HepG2 (cell line): ENCODE measurements around the gene TK1. TPM values are rescaled to one million over a fixed set of nuclear protein-coding genes. Genes with fewer than 3 reads are reported as not detected.

ENCODE experiments used
- ATAC-seq: fragments of 200-7000 bp; cut with Tn5 transposase; 3 replicates; pipeline ENCODE4 v1.9.1; 2020; ENCODE audit warnings: mild to moderate bottlenecking, moderate library complexity
- BruUV-seq: library from RNA; stranded (reverse); fragments of 400-500 nt; replicated peaks from 2 replicates; lab custom pipeline; 2021; lab: Mats Ljungman, UMichigan
- CTCF ChIA-PET: fragments of 300-600 bp; formaldehyde crosslinking; extraction: SDS; loops from one replicate; lab custom pipeline; 2021; ENCODE audit warnings: low total read pairs, inconsistent platforms, low intra/inter-chr PET ratio; lab: Yijun Ruan, JAX
- POLR2A ChIA-PET: fragments of 350-600 bp; sonication (Branson Sonifier 250); formaldehyde crosslinking; loops from one replicate; lab custom pipeline; 2020; ENCODE audit warnings: antibody characterized with exemption, inconsistent platforms; lab: Yijun Ruan, JAX
- DNase-seq: peaks from one replicate; pipeline ENCODE4 v3.0.0-alpha.2; 2015; ENCODE audit warnings: low spot score
- FAIRE-seq: peaks from 3 replicates; lab custom pipeline; 2011; peaks lifted over from hg19 to GRCh38; lab: Jason Lieb, UNC
- H2AFZ ChIP-seq: one replicate; pipeline ENCODE4 v1.6.1; 2011; ENCODE audit warnings: low read length, inconsistent platforms
- H3K27ac ChIP-seq: fragments of 300-600 bp; 3 replicates; pipeline ENCODE4 v1.8.0; 2011; ENCODE audit warnings: mixed run types, mild to moderate bottlenecking, mixed read lengths, low read length, inconsistent platforms; ENCODE audit not compliant: insufficient read depth; ENCODE audit errors: extremely low read length
- H3K27me3 ChIP-seq, 2 experiments: fragments of 200-600 bp in 1 of 2; 2 replicates in 1 of 2; 3 replicates in 1 of 2; pipeline versions ENCODE4 v1.6.0 to v1.8.0; 2011; ENCODE audit warnings: low read length in 2 of 2, mild to moderate bottlenecking in 2 of 2, moderate library complexity in 2 of 2, inconsistent platforms in 1 of 2; ENCODE audit not compliant: insufficient read depth in 2 of 2, control insufficient read depth in 1 of 2
- H3K36me3 ChIP-seq, 2 experiments: fragments of 200-600 bp in 1 of 2; replicated peaks in 1 of 2; 2 replicates in 1 of 2; 3 replicates in 1 of 2; pipeline versions ENCODE4 v1.5.1 to v1.8.0; 2011; ENCODE audit warnings: low read length in 2 of 2, inconsistent platforms in 1 of 2; ENCODE audit not compliant: insufficient read depth in 2 of 2, control insufficient read depth in 1 of 2
- H3K4me1 ChIP-seq: 2 replicates; pipeline ENCODE4 v1.5.1; 2012; ENCODE audit warnings: low read length, inconsistent platforms; ENCODE audit not compliant: insufficient read depth
- H3K4me2 ChIP-seq: 2 replicates; pipeline ENCODE4 v1.6.0; 2011; ENCODE audit warnings: low read depth, low read length, inconsistent platforms
- H3K4me3 ChIP-seq, 3 experiments: fragments of 200-600 bp in 1 of 3; sonication (generic), shearing (Covaris generic) in 1 of 3; replicated peaks in 1 of 3; 2 replicates each; pipeline ENCODE4 v1.5.1; 2011 to 2016; ENCODE audit warnings: low read length in 3 of 3, inconsistent platforms in 2 of 3, low read depth in 2 of 3, mild to moderate bottlenecking in 2 of 3, control low read depth in 1 of 3, mixed read lengths in 1 of 3; ENCODE audit not compliant: insufficient read depth in 1 of 3
- H3K79me2 ChIP-seq: one replicate; pipeline ENCODE4 v1.6.1; 2011; ENCODE audit warnings: low read length, inconsistent platforms; ENCODE audit not compliant: insufficient read depth
- H3K9ac ChIP-seq: 2 replicates; pipeline ENCODE4 v1.6.0; 2011; ENCODE audit warnings: mild to moderate bottlenecking, low read depth, low read length, inconsistent platforms; ENCODE audit not compliant: insufficient read depth
- H3K9me3 ChIP-seq: 2 replicates; pipeline ENCODE4 v1.5.1; 2012; ENCODE audit warnings: mild to moderate bottlenecking, low read length
- H4K20me1 ChIP-seq: 2 replicates; pipeline ENCODE4 v1.6.0; 2011; ENCODE audit warnings: inconsistent platforms, mild to moderate bottlenecking, low read length, moderate library complexity; ENCODE audit not compliant: insufficient read depth
- BRF2 ChIP-seq: sonication (generic); formaldehyde crosslinking; IDR thresholded peaks from 2 replicates; pipeline ENCODE4 v1.8.1; 2022; ENCODE audit warnings: mild to moderate bottlenecking, missing genetic modification reagents
- ERF ChIP-seq: IDR thresholded peaks from 2 replicates; pipeline ENCODE4 v1.6.1; 2018; ENCODE audit warnings: missing biosample characterization, missing genetic modification reagents
- GTF3A ChIP-seq: sonication (generic); formaldehyde crosslinking; conservative IDR thresholded peaks from 2 replicates; pipeline ENCODE4 v1.4.0; 2020; ENCODE audit warnings: mild to moderate bottlenecking, missing genetic modification reagents
- HMGXB3 ChIP-seq: sonication (generic); formaldehyde crosslinking; IDR thresholded peaks from 2 replicates; pipeline ENCODE4 v1.4.0; 2020; ENCODE audit warnings: missing genetic modification reagents, borderline replicate concordance
- MTA1 ChIP-seq: sonication (generic); formaldehyde crosslinking; IDR thresholded peaks from 2 replicates; pipeline ENCODE4 v1.4.0; 2020; ENCODE audit warnings: missing genetic modification reagents, mild to moderate bottlenecking, borderline replicate concordance
- REPIN1 ChIP-seq: sonication (generic); formaldehyde crosslinking; IDR thresholded peaks from 2 replicates; pipeline ENCODE4 v1.8.0; 2022; ENCODE audit warnings: missing genetic modification reagents, low read depth, mild to moderate bottlenecking, borderline replicate concordance
- STAT5B ChIP-seq: sonication (generic); formaldehyde crosslinking; IDR thresholded peaks from 2 replicates; pipeline ENCODE4 v1.4.0; 2020; ENCODE audit warnings: missing genetic modification reagents
- ZNF503 ChIP-seq: sonication (generic); formaldehyde crosslinking; IDR thresholded peaks from 2 replicates; pipeline ENCODE4 v1.4.0; 2020; ENCODE audit warnings: missing genetic modification reagents
- ZNF713 ChIP-seq: sonication (generic); formaldehyde crosslinking; IDR thresholded peaks from 2 replicates; pipeline ENCODE4 v1.4.0; 2020; ENCODE audit warnings: mild to moderate bottlenecking, missing genetic modification reagents
- ZNF747 ChIP-seq: sonication (generic); formaldehyde crosslinking; IDR thresholded peaks from 2 replicates; pipeline ENCODE4 v1.8.1; 2023; ENCODE audit warnings: missing genetic modification reagents, mild to moderate bottlenecking, borderline replicate concordance
- ZNF75D ChIP-seq: sonication (generic); formaldehyde crosslinking; IDR thresholded peaks from 2 replicates; pipeline ENCODE4 v1.8.1; 2023; ENCODE audit warnings: missing genetic modification reagents, mild to moderate bottlenecking, borderline replicate concordance
- ZNF770 ChIP-seq: sonication (generic); formaldehyde crosslinking; IDR thresholded peaks from 2 replicates; pipeline ENCODE4 v1.5.0; 2020; ENCODE audit warnings: mild to moderate bottlenecking, missing genetic modification reagents
- ZSCAN22 ChIP-seq: sonication (generic); formaldehyde crosslinking; IDR thresholded peaks from 2 replicates; pipeline ENCODE4 v1.4.0; 2020; ENCODE audit warnings: mild to moderate bottlenecking, missing genetic modification reagents
- WGBS: methylation state at CpG from one replicate; pipeline ENCODE4 v1.1.6; 2017; ENCODE audit warnings: low lambda C conversion rate; 5-methylcytosine and 5-hydroxymethylcytosine counted together
- in situ Hi-C: cut with HindIII; loops from 2 replicates; pipeline ENCODE4 v1.10.0; 2017; ENCODE audit warnings: low pct_unique_long_range_greater_than_20kb; ENCODE audit not compliant: extremely low pct_ligation_motif_present
- intact Hi-C: fragments of 100-400 bp; cut with micrococcal nuclease; formaldehyde crosslinking; loops from one replicate; pipeline ENCODE4 v1.10.0; 2022; ENCODE audit not compliant: unreplicated experiment
- polyA plus RNA-seq, 8 experiments: library from polyadenylated mRNA; depleted of rRNA in 3 of 8; stranded (reverse) in 7 of 8; unstranded in 1 of 8; fragments of >200 nt; fragmentation: Illumina TruSeq in 4 of 8; extraction: Trizol in 4 of 8; gene quantifications; 2 replicates each; pipeline versions ENCODE4 v1.2.1 to v1.2.3, GENCODE V29; 2011 to 2016; ENCODE audit warnings: low read depth in 4 of 8, missing spikeins in 1 of 8, mixed read lengths in 1 of 8; ENCODE audit not compliant: insufficient read depth in 1 of 8
- total RNA-seq, 5 experiments: library from RNA; depleted of rRNA; stranded (reverse); fragments of >200 nt; fragmentation: Illumina TruSeq; extraction: Trizol; gene quantifications; 2 replicates each; pipeline ENCODE4 v1.2.3, GENCODE V29; 2016; ENCODE audit warnings: low read depth in 1 of 5

The TK1 gene
- total and polyA plus RNA-seq, 2 of the 13 experiments (the other 11 are each of a cell fraction or from before 2014, with no cell fraction given) = 45.0 to 96.0 TPM

- TF ChIP-seq ZNF770 (CRISPR knock-in tag) (no peak), ZNF747 (CRISPR knock-in tag) (no peak), ZNF503 (CRISPR knock-in tag) (no peak)
These were observed 6.3 kb downstream of the TK1 start (continued) for GRCh38 chr17:78180508-78180907.

GRCh38 chr17:78180083-78180482 is 6.8 kb downstream of the TK1 start:
- no peak overlapping the region for H3K4me3 ChIP-seq
- H3K36me3 ChIP-seq = peaks cover 18 to 82% of the 10 kb centered on the region in 2 experiments
- WGBS = 95% methylated on average over 14 of the region's 14 CpGs
- H3K27me3 ChIP-seq = no peaks in the 10 kb centered on the region
- no peaks in the 10 kb centered on the region for H4K20me1 ChIP-seq
- ATAC-seq = no peak
- no peak for TF ChIP-seq REPIN1
- no peak for TF ChIP-seq HMGXB3 (CRISPR knock-in tag)
- TF ChIP-seq STAT5B (CRISPR knock-in tag) = no peak
- TF ChIP-seq ZNF75D (CRISPR knock-in tag) = no peak
- TF ChIP-seq ZNF713 (CRISPR knock-in tag) = no peak
- no peak for TF ChIP-seq ZSCAN22 (CRISPR knock-in tag)
- no peak for TF ChIP-seq ERF (CRISPR knock-in tag)
- TF ChIP-seq BRF2 (CRISPR knock-in tag) = no peak
- no peak for TF ChIP-seq MTA1 (CRISPR knock-in tag)
- no peak for TF ChIP-seq GTF3A (CRISPR knock-in tag)
- intact Hi-C loops (no loop called here), in situ Hi-C loops (no loop called here)
- H3K9me3 ChIP-seq = no peaks in the 10 kb centered on the region
- FAIRE-seq = no peak
- no peak for DNase-seq
- peaks cover 23% of the 10 kb centered on the region for H3K4me1 ChIP-seq
- H3K79me2 ChIP-seq = peaks cover 7% of the 10 kb centered on the region
- no peak overlapping the region for H3K4me2 ChIP-seq
- H2AFZ ChIP-seq = no peak overlapping the region
- POLR2A ChIA-PET = interaction anchor here (0.7 to 1.2 kb wide), 2 partner anchors 8 to 61 kb away, joined by 3 to 7 read pairs; no protein-coding TSS in a partner anchor
- no peak overlapping the region for H3K27ac ChIP-seq
- no TSS peak for BruUV-seq
- CTCF ChIA-PET = no interaction called here
- no peak overlapping the region for H3K9ac ChIP-seq
